HG02981 (cell line): ENCODE data around the gene WIZ.
"Not testable (repeated sequence)": the region's sequence is repeated elsewhere in the genome, so short reads cannot be mapped to it uniquely, and the experiment has no call there.

ENCODE experiments used
- ATAC-seq: cut with Tn5 transposase; IDR thresholded peaks from one replicate; pipeline ENCODE4 v1.9.1; 2021; ENCODE audit warnings: mild to moderate bottlenecking, moderate library complexity; ENCODE audit not compliant: unreplicated experiment

Gene WIZ, protein sequence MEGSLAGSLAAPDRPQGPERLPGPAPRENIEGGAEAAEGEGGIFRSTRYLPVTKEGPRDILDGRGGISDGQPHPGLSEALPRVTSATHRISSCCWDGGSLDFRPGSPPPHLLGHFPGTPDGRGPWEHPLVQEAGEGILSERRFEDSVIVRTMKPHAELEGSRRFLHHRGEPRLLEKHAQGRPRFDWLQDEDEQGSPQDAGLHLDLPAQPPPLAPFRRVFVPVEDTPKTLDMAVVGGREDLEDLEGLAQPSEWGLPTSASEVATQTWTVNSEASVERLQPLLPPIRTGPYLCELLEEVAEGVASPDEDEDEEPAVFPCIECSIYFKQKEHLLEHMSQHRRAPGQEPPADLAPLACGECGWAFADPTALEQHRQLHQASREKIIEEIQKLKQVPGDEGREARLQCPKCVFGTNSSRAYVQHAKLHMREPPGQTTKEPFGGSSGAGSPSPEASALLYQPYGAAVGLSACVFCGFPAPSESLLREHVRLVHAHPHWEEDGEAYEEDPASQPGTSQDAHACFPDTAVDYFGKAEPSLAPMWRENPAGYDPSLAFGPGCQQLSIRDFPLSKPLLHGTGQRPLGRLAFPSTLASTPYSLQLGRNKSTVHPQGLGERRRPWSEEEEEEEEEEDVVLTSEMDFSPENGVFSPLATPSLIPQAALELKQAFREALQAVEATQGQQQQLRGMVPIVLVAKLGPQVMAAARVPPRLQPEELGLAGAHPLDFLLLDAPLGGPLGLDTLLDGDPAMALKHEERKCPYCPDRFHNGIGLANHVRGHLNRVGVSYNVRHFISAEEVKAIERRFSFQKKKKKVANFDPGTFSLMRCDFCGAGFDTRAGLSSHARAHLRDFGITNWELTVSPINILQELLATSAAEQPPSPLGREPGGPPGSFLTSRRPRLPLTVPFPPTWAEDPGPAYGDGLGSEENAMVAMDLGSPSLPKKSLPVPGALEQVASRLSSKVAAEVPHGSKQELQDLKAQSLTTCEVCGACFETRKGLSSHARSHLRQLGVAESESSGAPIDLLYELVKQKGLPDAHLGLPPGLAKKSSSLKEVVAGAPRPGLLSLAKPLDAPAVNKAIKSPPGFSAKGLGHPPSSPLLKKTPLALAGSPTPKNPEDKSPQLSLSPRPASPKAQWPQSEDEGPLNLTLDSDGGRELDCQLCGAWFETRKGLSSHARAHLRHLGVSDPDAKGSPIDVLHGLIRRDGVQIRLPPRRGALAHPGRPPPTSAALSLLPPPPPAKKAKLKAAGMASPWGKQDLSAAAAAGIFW (N-terminal part only)

DNA sequence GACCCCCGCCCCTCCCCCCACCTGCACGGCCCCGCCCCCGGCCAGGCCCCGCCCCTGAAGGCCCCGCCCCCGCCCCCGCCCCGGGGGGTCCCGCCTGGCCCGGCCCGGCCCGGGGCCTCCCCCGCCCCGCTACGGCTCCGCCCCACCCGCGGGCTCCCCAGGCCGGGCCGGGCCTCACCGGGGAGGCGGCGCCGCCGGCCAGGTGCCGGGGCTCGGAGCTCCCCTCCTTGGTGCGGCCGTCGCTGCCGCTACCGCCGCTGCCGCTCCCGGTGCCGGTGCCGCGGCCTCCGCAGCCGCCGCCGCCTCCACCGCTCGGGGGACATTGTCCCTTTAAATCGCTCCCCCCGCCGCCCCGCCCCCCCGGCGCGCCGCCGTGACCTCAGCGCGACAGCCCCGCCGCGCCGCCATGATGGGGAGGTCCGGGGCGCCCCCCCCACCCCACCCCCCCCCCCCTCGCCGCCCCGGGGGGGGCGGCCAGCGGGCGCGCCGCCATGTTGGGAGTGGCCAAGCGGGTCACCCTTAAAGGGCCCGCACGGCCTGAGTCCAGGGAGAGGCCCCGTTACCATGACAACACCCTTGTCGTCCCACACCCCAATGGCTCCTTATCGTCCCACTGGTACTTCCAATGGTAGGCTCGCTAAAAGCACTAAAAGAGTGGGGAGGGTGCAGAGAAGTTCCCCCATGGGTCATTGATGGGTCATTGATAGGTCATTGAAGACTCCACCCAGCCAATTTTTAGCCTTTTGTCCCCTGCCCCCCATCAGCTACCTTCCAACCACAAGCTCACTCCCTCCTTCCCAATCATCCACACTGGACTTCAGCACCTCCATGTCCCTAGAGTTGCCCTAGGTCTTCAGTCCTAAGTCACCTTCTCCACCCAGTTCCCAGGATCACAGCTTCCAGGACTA, at the start of gene WIZ:
Gene WIZ, minus strand, starts transcription at position 337 of the 908 bp plus-strand sequence. CDS start 1,649 bp downstream, outside the sequence.
- no peak for ATAC-seq

DNA sequence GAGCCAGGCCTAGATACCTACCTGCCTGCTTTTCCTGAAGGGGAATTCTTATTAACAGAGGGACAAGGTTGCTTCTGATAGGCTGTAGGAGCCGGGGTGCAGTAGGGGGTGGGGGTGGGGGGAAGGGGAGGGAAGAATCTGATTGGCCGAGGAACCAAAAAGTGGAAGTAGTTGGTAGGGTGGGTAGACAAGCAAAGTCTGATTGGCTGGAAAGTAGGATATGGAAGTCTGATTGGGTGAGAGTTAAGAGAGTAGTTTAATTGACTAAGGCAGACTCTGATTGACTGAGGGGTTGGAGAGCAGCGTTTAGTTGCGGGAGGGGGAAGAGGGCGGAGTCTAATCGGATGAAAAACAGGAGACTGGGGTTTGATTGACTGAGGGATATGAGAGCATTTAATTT, 49.2 kb upstream of the WIZ start:
- ATAC-seq, result no peak

DNA sequence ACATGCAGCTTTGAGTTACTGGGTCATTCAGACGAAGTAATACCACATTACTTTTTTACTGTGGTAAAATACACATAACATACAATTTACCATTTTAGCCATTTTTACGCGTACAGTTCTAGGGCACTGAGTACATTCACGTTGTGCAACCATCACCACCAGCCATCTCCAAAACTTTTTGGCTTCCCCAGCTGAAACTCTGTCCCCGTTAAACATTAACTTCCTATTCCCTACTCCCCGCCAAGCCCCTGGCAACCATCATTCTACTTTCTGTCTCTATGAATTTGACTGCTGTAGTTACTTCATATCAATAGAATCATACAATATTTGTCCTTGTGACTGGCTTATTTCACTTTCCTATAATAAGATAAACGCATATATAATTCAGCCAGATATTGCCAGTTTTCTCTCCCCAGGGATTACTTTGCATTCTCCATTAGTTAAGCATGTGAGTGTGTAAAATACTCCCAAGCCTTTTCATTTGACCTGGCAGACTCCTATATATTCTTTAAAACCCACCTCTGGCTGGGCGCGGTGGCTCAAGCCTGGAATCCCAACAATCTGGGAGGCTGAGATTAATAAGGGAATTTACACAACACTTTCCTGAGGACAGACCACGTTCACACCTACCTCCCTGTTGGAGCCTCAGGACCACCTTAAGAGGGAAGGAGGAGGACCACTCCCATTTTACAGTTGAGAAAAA, 48.6 kb upstream of the WIZ start:
- no peak for ATAC-seq

DNA sequence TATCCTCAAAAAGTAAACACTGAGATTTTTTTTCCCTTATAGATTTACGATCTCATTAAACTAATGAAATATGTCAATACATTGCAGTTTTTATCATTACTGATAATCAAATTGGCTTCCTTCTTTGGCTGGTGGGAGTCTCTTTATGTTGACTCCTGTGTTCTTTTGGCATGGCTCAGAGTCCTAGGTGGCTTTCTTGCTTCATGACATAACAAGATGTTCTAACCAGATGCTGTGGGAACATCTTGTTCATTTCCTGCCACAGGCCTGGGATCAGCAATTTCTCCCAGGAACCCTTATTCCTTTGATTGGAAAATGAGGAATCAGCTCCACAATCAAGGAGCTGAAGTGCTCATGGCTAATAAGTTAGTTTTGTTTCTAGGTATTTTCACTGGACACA, 45.4 kb upstream of the WIZ start:
- ATAC-seq, result no peak

DNA sequence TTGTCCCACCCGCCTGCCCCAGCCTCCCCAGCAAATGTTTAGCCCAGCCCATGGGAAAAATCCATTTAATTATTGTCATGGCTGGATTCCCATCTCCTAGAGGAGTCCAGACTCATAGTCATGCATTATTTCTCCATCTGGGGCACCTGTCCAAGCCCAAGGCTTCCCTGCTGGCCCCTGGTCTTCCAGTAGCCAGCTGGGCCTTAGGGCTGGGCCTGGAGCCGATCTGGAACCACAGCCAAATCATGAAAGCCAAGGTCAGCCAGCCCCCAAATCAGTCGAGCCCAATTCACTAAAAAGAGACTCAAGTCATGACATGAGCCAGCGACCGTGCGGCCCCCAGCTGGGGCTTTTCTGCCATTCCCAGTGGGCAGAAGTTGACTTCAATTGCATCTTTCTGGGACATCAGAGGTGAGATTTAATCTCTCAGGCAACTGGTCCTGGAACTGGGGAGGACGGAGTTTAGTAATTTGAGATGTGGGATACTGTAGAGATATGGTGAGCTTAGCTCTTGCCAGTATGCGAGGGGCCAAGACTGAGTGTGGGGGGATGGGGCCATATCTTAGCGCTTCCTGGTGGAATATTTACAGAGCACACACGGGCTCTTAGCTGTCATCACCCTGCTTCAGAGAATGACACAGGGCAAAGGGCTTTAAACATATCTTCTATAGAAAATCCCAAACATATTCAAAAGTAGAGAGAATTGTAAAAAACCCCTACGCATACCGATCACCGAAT, 38.9 kb upstream of the WIZ start:
- ATAC-seq, result no peak

DNA sequence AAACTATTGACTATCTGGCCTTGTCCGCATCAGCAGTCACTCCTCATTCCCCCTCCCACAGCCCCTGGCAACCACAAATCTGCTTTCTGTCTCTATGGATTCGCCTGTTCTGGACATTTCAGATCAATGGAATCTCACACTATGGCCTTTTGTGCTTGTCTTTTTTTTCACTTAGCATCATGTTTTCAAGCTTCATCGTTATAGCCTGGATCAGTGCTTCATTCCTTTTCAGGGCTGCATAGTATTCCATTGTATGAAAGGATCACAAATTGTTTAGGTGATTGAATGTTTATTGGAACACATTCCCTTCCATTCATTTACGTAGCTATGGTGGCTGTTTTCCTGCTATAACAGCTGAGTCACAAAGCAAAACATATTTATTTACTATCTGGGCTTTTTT, 37.3 kb upstream of the WIZ start:
- ATAC-seq, result no peak

DNA sequence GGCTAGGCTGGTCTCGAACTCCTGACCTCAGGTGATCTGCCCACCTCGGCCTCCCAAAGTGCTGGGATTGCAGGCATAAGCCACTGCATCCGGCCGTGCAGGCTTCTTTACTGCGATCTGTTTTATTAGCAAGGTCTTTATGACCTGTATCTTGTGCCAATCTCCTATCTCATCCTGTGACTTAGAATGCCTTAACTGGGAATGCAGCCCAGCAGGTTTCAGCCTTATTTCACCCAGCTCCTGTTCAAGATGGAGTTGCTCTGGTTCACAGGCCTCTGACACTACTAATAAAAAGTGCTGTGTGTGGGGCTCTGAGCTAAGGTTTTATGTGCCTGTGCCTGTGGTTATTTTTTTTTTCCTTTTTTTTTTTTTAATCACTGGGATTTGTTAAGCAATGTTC, 36.0 kb upstream of the WIZ start:
- not testable (repeated sequence) for ATAC-seq

DNA sequence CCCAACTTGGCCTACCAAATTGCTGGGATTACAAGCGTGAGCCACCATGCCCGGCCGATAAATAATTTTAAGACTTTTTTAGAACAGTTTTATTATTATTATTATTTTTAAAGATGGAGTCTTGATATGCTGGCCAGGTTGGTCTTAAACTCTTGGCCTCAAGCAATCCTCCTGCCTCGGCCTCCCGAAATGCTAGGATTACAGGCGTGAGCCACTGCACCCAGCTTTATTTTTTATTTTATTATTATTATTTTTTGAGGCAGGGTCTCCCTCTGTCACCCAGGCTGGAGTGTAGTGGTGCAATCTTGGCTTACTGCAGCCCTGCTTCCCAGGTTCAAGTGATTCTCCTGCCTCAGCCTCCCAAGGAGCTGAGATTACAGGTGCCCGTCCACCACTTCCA, 31.2 kb upstream of the WIZ start:
- not testable (repeated sequence) for ATAC-seq

DNA sequence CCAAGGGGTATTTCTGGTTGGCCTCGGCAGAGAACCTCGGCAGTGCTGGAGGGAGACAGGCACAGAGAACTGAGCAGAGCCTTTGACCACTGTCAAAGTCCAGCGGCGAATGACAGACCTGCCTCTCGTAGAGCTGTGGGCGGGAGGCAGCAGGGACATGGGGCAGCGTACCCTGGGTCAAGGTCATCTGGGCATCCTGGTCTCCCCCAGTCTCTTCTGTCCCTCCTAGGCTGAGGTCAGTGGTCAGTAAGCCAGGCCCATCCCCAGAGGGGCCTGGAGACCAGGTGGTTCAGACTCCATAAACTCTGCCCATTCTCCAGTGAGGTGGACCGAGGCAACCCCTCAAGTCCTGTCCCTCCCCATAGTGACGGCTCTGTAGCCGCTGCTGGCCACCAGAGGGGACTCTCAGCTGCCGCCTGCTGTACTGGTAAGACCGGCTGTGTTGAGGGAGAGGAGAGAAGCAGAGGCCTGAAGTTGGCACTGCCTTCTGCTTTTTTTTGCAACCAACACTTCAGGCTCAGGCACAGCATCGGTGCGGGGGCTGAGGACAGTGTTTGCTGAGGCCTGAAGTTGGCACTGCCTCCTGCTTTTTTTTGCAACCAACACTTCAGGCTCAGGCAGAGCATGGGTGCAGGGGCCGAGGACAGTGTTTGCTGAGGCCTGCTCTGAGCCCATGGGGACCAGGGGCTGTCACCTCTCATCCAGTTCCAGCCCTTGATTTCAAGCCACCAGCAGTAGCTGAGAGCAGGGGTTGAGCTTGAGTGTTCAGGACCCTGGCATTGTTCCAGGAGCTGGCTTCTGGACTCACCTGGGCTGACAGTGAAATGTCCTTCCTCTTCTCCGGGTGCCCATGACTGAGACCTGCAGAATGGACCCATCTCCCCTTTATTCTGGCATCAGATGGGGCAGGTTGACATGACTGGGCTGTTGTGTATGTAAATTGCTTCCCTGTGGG, 29.9 kb upstream of the WIZ start, which contains the start of gene PGLYRP2:
Gene PGLYRP2, minus strand, starts transcription at position 111 of the 955 bp plus-strand sequence. CDS start 130 bp downstream, outside the sequence.
- no peak for ATAC-seq

DNA sequence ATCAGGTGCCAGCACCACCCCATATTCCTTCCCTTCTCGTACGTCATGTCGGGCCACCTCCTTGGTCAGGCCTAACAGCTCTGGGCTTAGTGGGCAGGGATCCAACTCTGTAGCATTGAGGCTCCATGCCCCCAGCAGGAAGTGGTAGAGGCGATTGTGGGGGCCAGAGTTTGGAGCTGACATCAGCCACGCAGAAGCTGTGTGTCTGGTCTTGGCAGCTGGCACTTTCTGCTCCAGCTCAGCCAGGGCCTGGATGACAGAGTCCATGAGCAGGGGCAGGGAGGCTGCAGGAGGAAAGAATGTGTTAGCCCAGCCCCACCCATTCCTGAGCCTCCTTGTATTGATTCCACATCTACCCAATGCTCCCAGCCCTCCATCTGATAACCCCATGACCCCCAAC, 26.6 kb upstream of the WIZ start:
- no peak for ATAC-seq

DNA sequence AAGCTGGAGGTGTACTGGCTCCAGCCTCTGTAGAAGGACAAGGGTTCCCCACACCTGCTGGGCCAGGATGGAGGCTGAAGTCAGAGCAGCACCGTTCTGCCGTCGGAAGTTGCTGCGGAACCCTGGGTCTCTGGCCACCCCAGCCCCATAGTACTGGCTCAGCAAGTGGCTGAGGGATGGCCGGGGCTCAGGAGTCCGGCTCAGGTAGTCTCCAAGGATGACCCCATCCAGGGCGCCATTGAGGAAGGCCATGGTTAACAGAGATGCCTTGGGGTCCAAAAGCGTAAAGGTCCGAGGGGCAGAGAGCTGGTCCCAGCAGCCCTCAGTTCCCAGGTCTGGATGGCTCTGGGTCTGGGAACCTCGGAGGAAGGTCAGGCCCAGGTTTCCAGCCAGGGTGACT, 25.9 kb upstream of the WIZ start:
- ATAC-seq, result no peak

DNA sequence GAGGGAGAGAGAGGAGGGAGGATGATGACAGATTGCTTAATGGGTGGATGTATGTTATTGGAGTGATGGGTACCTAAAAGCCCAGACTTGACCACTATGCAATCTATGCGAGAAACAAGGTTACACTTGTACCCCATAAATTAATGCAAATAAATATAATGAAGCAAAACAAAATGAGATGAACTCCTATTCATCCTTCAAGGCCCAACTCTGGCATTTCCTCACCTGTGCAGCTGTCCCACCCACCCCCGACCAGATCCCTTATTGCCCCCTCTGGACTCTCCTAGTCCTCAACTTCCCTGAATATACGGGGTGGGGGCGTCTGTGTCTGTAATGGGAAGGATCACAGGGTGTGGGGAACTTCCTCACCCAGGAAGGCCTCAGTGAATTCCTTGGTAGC, 25.4 kb upstream of the WIZ start:
- no peak for ATAC-seq

DNA sequence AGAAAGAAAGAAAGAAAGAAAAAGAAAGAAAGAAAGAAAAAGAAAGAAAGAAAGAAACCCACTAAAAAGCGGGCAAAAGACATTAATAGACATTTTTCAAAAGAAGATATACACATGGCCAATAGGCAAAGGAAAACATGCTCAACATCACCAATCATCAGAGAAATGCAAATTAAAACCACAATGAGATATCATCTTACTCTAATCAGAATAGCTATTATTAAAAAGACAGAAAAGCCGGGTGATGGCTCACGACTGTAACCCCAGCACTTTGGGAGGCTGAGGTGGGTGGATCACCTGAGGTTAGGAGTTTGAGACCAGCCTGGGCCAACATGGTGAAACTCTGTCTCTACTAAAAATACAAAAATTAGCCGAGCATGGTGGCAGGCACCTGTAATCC, 24.1 kb upstream of the WIZ start:
- ATAC-seq, result not testable (repeated sequence)

DNA sequence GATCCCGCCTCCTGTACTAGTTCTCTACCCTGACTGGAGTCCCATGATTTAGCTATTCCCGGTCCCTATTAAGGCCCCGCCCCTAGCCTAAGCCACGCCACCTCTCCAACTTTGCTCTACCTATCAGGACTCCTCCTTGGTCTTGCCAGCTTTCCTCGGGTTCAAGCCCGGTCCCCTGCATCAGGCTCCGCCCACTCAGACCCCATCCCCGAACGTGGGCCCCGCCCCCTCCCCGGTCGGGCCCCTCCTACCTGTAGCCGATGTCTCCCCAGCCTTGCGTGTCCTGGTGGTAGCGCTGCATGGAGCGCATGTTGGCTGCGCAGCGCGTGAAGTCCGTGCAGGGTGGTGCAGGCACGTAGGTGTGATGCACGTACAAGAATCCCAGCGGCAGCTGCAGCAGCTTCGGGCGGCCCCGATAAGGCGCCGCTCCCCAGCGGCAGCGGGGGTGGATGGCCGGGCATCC, 21.9 kb upstream of the WIZ start:
- ATAC-seq, result no peak

DNA sequence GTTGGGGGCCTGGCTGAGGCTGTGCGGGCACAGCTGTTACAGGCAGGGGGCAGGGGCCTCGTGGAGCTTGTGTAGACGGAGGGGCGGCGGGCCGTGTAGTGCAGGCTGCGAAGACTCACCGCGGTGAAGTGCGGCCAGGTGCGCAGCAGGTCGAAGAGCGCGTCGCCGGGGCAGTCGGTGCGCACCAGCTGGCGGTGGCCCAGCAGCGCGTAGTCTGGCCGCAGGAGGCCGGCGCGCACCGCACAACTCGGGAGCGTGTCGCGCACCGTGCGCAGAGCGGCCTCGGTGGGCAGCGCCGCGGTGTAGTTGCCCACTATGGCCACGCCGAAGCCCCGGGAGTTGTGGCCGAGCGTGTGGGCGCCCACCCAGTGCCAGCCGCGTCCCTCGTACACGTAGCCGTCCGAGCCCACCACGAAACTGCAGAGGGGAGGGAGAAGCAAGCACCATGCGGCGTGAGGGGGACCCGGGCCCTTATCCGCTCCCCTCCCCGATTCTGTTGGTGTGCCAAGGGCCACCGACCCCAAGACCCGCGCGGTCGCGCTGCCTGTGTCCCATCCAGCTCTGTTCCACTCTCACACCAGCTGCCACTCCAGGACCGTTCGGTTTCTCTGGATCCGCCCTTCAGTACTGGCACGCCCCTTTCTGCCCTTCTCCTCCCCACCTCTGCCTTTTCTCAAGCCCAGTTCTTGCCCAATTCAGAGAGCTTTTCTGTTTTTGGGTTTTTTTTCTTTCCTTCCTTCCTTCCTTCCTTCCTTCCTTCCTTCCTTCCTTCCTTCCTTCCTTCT, 19.9 kb upstream of the WIZ start:
- ATAC-seq, result no peak

DNA sequence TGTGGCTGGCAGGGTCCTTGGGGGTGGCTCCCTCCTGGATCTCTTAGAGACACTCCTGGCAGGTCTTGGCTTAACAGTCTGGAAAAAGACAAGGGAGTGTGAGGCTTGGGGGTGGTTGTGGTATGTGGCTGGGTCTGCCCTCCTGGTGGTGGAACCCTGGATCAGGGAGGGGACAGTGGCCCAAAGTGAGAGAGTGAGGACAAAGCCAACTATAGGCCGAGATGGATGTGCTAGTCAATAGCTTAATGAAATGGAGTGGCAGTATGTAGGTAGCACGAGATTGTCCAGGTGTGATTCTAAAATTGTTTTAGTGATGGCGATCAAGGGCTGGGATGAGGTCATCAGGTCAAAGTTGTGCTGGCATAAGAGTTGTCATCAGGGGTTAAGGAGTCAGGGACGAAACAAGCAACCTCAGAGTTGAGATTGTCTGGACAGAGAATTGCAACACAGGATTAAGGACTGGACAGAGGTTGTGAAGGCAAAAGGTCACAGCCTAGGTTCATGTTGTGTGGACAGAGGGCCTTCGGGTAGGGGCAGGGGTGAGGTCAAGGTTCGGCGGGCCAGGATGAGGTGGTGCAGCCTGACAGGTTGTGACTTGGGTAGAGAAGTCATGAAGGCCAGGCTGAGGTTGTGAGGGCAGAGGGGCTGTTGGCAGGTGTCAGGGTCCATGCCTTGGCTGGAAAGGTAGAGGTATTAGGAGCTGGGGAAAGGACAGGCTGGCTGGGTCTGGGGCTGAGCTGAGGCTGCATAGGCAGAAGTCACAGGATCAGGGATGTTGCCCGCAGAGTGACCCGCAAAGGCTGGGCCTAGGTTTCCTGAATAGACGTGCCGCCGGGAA, 19.1 kb upstream of the WIZ start:
- ATAC-seq, result no peak
